NCI-H128 (cell line): Measurements from ENCODE around the gene WLS.
"Not testable (repeated sequence)": the region's sequence is repeated elsewhere in the genome, so short reads cannot be mapped to it uniquely, and the experiment has no call there.

Experiments used
- DNase-seq: peaks from one replicate; lab custom pipeline; 2025; ENCODE audit not compliant: unreplicated experiment; lab: John Stamatoyannopoulos, UW

The WLS gene

GRCh38 chr1:68168545-68169171 lies 63.7 kb downstream of the WLS start:
- DNase-seq, result no peak

- no peak for DNase-seq
Observed at GRCh38 chr1:68167211-68167610, 65.1 kb downstream of the WLS start.

DNA sequence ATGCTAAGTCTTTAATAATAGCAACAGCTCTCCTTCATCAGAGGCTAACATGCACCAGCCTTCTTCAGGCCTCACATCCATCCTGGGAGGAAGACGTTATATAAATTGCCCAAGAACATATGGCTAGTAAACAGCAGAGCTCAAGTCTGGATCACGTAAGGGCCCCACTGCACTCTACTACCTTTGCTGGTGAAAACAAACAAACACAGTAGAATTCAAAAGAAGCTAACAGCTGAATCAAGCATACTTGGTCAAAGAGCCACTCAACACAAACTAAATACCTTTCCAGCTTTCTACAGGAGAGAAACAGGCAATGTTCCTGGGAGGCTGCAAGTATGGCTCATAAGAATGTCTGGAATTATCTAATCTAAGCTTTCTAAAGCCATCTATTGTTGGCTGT lies 66.0 kb downstream of the WLS start:
- DNase-seq, result no peak

GRCh38 chr1:68165665-68166064 lies 66.7 kb downstream of the WLS start:
- DNase-seq, result no peak

DNA sequence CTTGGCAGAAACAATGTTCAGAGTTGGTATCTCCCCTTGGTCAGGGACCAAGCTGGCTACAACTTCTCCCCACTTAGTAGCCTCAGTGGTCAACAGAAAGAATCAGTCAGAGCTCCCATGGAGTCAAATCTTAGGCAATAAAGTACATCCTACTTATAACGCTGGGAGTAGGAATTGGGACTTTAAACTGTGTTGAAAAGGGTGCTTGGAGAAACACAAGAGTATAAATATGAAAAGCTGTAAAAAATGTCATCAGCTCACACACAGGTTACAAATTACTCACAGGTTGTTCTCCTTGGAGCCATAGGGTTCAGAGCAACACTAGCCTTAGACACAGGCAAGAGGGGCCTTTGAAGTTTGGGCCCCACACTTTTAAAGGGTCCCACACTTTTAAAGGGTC lies 67.4 kb downstream of the WLS start:
- DNase-seq, result no peak

DNA sequence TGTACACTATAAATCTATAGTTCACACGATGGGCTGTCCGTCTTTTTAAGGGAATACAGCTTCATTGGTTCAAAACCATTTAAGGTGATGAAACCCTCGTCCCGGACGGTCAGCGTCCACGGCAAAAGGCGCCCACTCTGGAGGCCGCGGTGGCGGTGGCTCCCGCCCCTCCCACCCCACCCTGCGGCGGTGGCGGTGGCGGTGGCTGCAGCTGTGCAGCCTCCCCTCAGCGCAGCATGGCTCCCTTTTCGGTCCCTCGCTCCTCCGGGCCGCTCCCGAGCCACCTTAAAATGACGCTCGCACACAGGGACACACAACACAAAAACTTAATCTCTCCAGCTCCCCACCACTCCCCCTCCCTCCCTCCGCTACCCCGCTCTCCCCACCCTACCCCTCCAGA lies 69.1 kb downstream of the WLS start:
- DNase-seq, result no peak

DNA sequence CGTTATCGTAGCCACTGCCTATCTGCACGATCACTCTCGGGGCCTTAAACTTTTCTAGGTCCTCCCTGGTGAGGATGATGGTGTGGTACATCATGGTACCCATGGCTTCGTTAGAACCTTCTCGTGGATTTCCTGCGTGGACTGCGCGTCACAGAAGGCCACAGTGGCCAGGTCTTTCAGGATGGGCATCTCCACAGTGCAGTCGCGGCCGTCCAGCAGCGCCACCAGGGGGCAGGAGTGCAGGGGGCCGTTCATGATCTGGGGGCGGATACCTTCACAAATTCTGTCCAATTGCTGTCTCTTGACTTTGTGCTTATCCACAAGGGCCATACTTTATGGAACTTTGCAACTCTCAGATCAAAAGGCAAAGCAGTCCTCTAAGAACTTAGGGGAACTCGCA lies 69.6 kb downstream of the WLS start:
- DNase-seq, result no peak

GRCh38 chr1:68161672-68162071 lies 70.7 kb downstream of the WLS start:
- DNase-seq, result not testable (repeated sequence)

GRCh38 chr1:68160935-68161334 lies 71.4 kb downstream of the WLS start:
- not testable (repeated sequence) for DNase-seq

GRCh38 chr1:68160021-68160420 lies 72.3 kb downstream of the WLS start:
- no peak for DNase-seq

DNA sequence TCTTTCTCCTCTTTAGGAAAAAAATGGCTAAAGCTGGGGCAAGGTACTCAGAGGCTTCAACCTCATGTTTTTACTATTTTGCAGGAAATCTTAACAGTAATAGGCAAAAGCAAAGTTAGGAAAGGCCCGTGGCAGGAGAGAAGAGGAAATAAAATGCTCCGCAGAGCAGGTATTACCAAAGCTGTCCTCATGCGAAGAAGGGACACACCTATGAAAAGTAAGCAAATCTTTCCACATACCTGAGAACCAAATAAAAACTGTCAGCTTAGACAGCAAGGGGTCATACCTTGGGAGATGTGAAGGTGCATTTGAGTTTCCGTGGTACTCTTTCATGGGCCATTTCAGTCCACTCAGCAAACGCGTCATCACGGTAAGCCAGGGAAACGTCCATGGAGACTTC lies 73.5 kb downstream of the WLS start:
- DNase-seq, result no peak

DNA sequence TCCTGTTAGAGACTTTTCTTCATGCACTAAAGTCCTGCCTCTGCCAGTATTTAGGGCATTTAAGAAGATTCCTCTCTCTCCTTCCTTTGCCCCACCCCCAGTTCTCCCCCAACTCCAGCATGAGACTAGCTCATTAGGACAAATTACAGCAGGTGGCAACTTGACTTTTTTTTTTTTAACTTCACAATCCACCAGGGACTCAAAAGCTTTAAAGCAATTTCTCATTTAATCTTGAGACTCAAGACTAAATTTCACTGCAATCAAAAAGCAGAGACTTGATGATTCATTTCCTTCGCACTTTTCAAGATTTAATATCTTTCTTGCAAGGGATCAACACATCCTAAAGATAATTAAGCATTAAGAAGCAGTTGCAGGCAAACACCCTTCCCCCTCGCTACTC lies 74.9 kb downstream of the WLS start:
- no peak for DNase-seq

DNA sequence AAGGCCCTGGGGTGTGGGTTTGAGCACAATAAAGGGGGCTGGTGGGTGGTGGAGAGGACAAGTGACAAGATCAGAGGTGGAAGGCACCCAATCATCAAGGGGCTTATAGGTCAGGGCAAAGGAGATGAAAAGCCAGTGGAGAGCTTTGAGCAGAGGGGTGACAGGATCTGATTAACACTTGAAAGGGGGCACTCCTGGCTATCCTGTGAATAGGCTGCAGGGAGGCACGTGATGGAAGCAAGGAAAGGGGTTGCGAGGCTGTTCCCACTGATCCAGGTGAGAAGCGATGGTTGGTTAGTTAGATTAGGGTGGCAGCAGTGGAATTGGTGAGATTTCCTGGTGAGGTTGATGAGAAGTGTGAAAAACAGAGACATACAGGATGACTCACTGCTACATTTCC lies 80.6 kb downstream of the WLS start:
- DNase-seq, result no peak

GRCh38 chr1:68149907-68150306 lies 82.4 kb downstream of the WLS start:
- no peak for DNase-seq

- no peak for DNase-seq
Observed at GRCh38 chr1:68149110-68149798, 83.1 kb downstream of the WLS start.

- DNase-seq, result no peak
Observed at GRCh38 chr1:68148631-68149030, 83.7 kb downstream of the WLS start.

DNA sequence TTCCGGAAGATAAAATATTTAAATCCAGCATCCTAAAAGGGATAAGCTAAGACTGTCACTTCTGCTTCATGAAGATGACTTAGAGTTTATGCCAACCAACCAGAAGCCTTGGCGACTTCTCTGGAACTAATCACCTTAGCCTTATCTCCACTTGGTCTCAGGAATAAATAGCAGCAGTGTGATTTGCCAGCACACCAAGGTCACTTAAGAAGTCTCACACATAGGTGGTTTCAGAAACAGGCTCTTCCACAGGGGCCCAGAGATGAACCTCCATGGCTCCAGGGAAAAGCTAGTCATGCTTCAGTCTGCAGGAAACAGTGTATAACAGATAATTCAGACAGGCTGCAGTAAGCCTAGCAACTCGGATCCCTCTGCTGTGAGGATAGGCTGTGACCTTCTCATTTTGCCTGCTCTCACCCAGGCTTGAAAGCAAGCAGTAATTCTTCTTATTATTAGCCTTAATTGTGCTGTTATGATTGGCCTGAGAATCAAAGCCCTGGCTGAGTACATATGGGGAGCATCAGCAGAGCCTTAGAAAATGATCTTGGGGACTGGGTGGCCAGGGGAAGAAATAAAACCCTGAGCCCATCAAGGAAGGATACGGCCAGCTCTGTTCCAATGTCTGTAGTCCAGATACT lies 84.7 kb downstream of the WLS start:
- DNase-seq, result no peak

DNA sequence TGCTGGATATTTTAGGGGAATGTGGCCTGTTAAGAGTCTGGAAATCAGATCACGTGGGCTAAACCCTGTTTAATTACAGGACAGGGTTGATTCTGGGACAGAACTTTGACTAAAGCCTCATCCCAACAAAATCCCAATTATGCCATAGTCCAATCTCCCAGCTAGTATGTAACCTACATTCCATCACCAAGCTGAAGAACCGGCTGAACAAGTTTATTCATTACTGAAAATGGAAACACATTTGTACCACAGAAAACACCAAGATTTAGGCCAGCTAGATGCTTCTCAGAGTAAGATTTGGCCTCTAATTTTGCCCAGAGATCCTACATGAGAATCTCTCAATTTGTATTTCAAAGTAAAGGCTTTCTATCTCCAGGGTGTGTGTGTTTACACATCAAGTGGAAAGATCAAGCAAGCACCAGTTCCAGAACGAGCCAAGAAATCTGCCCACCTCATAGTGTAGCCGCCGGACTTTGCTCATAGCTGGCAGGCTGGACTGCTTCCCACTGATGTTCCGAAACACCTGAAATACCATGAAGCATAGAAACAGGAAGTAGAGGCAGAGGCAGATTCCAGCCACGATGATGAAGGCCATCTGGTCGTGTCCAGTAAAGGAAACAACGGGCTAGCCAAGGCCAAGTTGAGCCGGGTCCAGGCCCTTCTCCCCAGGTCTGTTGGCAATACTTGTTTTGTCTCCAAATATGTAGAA lies 86.8 kb downstream of the WLS start:
- no peak for DNase-seq

DNA sequence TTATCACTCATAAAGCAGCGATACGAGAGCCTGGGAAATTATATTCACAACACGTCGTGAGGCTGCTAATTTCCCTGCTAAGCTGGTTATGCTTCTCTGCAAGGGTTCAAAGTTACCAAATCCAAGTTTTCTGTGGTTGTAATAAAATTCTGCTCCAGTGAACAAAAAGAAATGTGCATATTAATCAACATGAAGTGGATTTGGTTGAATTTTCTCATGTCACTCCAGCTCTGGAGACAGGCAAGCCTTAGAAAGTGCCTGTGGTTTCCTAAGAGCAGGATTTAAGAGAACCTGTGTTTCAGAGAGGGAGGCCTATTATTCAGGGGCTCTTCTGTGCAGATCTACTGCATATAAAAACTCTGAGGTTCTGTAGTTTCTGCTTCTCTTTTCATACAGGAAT lies 87.5 kb downstream of the WLS start:
- no peak for DNase-seq

- DNase-seq, result no peak
Observed at GRCh38 chr1:68143633-68144032, 88.7 kb downstream of the WLS start.

DNA sequence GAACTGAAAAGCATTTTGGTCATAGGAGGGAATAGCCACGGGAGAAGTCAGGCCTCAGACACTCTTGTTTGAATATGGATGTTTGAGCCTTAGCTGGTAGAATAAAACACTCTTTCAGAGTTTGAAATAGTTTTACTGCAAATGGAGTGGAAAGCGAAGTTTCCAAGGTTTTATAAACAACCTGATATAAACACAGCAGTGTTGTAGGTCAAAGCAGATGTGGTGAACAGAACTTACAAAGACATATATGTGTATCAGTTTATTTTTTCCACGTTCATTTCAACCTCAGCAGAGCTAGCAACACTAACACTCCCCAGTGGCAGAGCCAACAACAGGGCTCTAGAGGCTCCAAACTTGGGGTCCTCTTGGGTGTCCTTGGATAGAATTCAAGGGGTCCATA lies 89.9 kb downstream of the WLS start:
- DNase-seq, result no peak

GRCh38 chr1:68142036-68142435 lies 90.3 kb downstream of the WLS start:
- DNase-seq, result no peak
